Fibroblast of villous mesenchyme (primary cell): Measurements from ENCODE around the gene TMEM171. TPM values are rescaled to one million over a fixed set of nuclear protein-coding genes. Genes with fewer than 3 reads are reported as not detected.

ENCODE experiments used
- DNase-seq: peaks from one replicate; pipeline ENCODE4 v3.0.0-alpha.2; 2010; ENCODE audit warnings: low read depth
- H3K4me3 ChIP-seq: 2 replicates; pipeline ENCODE4 v1.5.1; 2011; ENCODE audit warnings: low read depth, mild to moderate bottlenecking, low read length
- total RNA-seq: library from RNA; depleted of rRNA; stranded (reverse); fragments of >200 nt; gene quantifications from 2 replicates; pipeline ENCODE4 v1.2.3, GENCODE V29; 2012
- TF ChIP-seq, protein P1 (sequence below): IDR thresholded peaks from 2 replicates; pipeline ENCODE4 v1.5.1; 2012; ENCODE audit warnings: low read depth, mild to moderate bottlenecking, low read length; ENCODE audit not compliant: insufficient read depth

TMEM171 gene
- total RNA-seq, 1 donor = 13.4 TPM

DNA sequence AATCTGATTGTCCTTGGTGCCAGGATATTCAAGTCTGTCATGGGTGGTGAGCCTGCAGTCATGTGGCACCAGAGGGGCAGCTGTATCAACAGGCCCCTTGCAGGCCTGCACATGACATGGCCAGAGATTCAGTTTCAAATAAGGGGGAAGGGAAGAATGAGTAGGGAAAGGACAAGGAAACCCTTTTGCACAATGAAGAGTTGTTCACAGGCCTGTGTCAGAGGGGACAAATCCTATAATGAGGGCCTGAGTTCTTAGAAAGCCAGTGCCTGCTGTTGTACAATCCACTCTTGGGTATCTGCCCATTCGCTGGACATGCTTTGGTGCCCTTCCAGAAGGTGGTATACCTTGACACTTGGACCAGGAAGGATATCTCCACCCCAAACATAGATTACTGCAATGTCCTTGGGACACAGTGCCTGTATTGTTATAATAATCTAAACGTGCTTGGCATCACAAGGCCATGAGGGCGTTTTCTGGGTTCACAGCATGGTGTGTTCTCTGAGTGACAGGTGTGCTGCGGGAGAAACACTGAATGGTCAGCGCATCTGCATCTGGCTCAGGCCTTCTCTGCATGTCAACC, 1.9 kb upstream of the TMEM171 start:
- H3K4me3 ChIP-seq = no peak overlapping the region
- no peak for DNase-seq
- TF ChIP-seq, protein P1, sequence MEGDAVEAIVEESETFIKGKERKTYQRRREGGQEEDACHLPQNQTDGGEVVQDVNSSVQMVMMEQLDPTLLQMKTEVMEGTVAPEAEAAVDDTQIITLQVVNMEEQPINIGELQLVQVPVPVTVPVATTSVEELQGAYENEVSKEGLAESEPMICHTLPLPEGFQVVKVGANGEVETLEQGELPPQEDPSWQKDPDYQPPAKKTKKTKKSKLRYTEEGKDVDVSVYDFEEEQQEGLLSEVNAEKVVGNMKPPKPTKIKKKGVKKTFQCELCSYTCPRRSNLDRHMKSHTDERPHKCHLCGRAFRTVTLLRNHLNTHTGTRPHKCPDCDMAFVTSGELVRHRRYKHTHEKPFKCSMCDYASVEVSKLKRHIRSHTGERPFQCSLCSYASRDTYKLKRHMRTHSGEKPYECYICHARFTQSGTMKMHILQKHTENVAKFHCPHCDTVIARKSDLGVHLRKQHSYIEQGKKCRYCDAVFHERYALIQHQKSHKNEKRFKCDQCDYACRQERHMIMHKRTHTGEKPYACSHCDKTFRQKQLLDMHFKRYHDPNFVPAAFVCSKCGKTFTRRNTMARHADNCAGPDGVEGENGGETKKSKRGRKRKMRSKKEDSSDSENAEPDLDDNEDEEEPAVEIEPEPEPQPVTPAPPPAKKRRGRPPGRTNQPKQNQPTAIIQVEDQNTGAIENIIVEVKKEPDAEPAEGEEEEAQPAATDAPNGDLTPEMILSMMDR = no peak

DNA sequence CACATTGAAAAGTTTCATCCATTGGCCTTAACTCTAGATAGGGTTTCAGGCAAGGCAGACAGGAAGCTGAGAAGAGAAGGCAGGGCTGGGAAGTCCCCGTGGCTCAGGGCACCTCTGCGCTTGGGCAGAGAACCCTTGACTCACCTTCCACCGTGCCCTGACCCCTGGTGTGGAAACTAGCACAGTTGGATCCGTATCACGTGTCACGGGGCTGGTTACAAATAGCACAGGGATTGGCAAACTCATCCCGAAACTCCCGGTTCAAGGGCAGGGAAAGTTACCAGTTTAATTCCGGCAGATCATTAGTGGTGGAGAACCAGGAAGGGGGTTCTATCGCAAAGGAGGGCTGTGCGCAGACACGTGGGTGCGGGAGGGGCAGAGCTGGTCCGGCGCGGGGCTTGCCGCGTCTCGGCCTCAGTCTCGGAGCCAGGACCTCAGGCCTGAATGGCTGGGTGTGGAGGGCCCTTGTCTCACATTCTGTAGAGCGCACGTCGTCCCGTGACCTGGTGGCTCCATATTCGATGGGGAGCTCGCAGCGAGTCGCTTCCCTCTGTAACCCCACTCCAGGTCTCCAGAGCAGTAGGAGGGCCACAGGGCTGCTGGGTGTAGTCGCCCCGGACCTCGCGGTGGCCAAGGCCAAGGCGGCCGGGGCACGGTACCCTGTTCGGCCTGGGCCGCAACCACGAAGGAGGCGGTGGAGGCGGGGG, 771 bp upstream of the TMEM171 start:
- DNase-seq = no peak
- H3K4me3 ChIP-seq = peak overlapping the region; percentile 79
- TF ChIP-seq, protein P1 = no peak

GRCh38 chr5:73121119-73121463, 716 bp downstream of the TMEM171 start:
- peak overlapping the region; percentile 79 for H3K4me3 ChIP-seq
- no peak for DNase-seq
- TF ChIP-seq, protein P1 = no peak

GRCh38 chr5:73122875-73123810, 2.8 kb downstream of the TMEM171 start:
- no peak overlapping the region for H3K4me3 ChIP-seq
- TF ChIP-seq, protein P1 = no peak
- peak; percentile 67 for DNase-seq

DNA sequence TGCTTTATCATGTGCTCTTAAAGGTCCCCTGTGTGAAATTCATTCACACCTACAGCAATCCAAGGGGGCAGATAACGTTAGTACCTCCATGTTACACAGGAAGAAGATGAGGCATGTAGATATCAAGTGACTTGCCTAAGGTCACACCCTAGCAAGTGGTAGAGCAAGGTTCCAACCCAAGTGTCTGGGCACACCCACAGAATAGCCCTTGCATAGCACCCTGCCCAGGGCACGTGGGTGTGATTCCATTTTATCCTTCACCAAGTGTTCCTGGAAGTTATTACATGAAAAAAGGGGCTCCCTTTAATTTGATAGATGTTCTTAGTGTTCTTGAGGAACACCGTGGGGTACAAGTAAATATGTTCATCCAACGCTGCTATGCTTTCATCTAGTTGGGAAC, 4.9 kb downstream of the TMEM171 start:
- TF ChIP-seq, protein P1 = no peak
- DNase-seq = no peak
- H3K4me3 ChIP-seq = no peak overlapping the region

GRCh38 chr5:73126381-73126780, 6.0 kb downstream of the TMEM171 start:
- TF ChIP-seq, protein P1 = no peak
- peak; percentile 57 for DNase-seq
- H3K4me3 ChIP-seq = no peak overlapping the region
